ENCODE measurements around the gene PRRC2B.

DNA sequence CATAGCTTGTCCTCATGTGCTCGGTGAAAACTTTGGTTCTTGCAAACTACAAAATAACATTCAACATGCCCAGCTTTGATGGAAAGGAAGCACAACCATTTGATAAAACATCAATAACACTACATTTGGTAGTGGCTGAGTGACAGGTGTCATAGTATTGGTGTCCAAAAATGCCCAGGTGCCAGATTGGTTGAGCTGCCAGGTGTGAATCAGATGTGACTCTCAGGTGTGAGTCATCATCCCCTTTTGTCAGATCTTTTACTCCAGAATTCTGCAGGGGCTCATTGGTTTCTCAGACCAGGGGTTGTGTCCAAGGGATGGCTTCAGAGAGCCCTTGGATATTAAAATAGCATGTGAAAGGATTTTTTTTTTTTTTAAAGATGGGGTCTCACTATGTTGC lies 86.4 kb downstream of the PRRC2B start:
- TF ChIP-seq, protein P1, sequence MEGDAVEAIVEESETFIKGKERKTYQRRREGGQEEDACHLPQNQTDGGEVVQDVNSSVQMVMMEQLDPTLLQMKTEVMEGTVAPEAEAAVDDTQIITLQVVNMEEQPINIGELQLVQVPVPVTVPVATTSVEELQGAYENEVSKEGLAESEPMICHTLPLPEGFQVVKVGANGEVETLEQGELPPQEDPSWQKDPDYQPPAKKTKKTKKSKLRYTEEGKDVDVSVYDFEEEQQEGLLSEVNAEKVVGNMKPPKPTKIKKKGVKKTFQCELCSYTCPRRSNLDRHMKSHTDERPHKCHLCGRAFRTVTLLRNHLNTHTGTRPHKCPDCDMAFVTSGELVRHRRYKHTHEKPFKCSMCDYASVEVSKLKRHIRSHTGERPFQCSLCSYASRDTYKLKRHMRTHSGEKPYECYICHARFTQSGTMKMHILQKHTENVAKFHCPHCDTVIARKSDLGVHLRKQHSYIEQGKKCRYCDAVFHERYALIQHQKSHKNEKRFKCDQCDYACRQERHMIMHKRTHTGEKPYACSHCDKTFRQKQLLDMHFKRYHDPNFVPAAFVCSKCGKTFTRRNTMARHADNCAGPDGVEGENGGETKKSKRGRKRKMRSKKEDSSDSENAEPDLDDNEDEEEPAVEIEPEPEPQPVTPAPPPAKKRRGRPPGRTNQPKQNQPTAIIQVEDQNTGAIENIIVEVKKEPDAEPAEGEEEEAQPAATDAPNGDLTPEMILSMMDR (IDR thresholded peaks at IDR 0.05): no peak
- no peak for TF ChIP-seq POLR2A (IDR thresholded peaks at IDR 0.05)
